GM21737 (cell line): Measurements from ENCODE around the gene ATG9B.

Experiments used
- ATAC-seq: cut with Tn5 transposase; IDR thresholded peaks from one replicate; pipeline ENCODE4 v1.9.1; 2021; ENCODE audit warnings: mild to moderate bottlenecking, moderate library complexity; ENCODE audit not compliant: unreplicated experiment

ATG9B gene

GRCh38 chr7:151006590-151007300, 17.5 kb downstream of the ATG9B start:
- no peak for ATAC-seq

GRCh38 chr7:151005566-151005965, 18.7 kb downstream of the ATG9B start:
- ATAC-seq, result no peak

GRCh38 chr7:151003572-151003971, 20.7 kb downstream of the ATG9B start:
- no peak for ATAC-seq

GRCh38 chr7:151001546-151001945, 22.7 kb downstream of the ATG9B start:
- no peak for ATAC-seq

GRCh38 chr7:151000897-151001495, 23.3 kb downstream of the ATG9B start:
- no peak for ATAC-seq

- ATAC-seq, result no peak
These were observed 24.6 kb downstream of the ATG9B start for GRCh38 chr7:150999497-151000230.

- ATAC-seq, result no peak
These were observed 25.3 kb downstream of the ATG9B start for GRCh38 chr7:150999001-150999400.

GRCh38 chr7:150998341-150998740, 26.0 kb downstream of the ATG9B start:
- no peak for ATAC-seq

- no peak for ATAC-seq
These were observed 26.5 kb downstream of the ATG9B start for GRCh38 chr7:150997817-150998216.

- no peak for ATAC-seq
These were observed 27.2 kb downstream of the ATG9B start for GRCh38 chr7:150997075-150997511.

GRCh38 chr7:150996376-150997074, 27.8 kb downstream of the ATG9B start:
- no peak for ATAC-seq

- no peak for ATAC-seq
These were observed 29.3 kb downstream of the ATG9B start for GRCh38 chr7:150994838-150995510.

- no peak for ATAC-seq
These were observed 30.0 kb downstream of the ATG9B start for GRCh38 chr7:150994141-150994837.

GRCh38 chr7:150993511-150993910, 30.8 kb downstream of the ATG9B start:
- ATAC-seq, result no peak

- ATAC-seq, result no peak
These were observed 31.4 kb downstream of the ATG9B start for GRCh38 chr7:150992833-150993302.

GRCh38 chr7:150992051-150992640, 32.1 kb downstream of the ATG9B start:
- no peak for ATAC-seq

- no peak for ATAC-seq
These were observed 33.7 kb downstream of the ATG9B start, which contains the start of gene NOS3 for GRCh38 chr7:150990416-150991186. TSS of gene NOS3 (plus strand) at chr7:150991017. CDS start at chr7:150993804, 2,787 bp downstream.

- ATAC-seq, result no peak
These were observed 34.8 kb downstream of the ATG9B start for GRCh38 chr7:150989456-150989855.
